ENCODE data around the gene GLP2R.

- TF ChIP-seq MAX (CRISPR knock-in tag; IDR thresholded peaks at IDR 0.05): no peak
- TF ChIP-seq CTCF (IDR thresholded peaks at IDR 0.05): no peak
- TF ChIP-seq SMAD3 (CRISPR knock-in tag; IDR thresholded peaks at IDR 0.05; ENCODE audit: borderline replicate concordance): no peak
- no peak for TF ChIP-seq SMAD4 (CRISPR knock-in tag; IDR thresholded peaks at IDR 0.05)
- TF ChIP-seq ZNF423 (CRISPR knock-in tag; IDR thresholded peaks at IDR 0.05): no peak
- no peak for TF ChIP-seq STAT6 (CRISPR knock-in tag; conservative IDR thresholded peaks at IDR 0.05; ENCODE audit: low read depth)
- no peak for TF ChIP-seq PRDM15 (CRISPR knock-in tag; IDR thresholded peaks at IDR 0.05)
- no peak for TF ChIP-seq KAT7 (CRISPR knock-in tag; IDR thresholded peaks at IDR 0.05; ENCODE audit: borderline replicate concordance)
- TF ChIP-seq RELA (CRISPR knock-in tag; IDR thresholded peaks at IDR 0.05; ENCODE audit: borderline replicate concordance): no peak
These were observed 49.7 kb downstream of the GLP2R start for GRCh38 chr17:9875441-9875840.
